Measurements from ENCODE around the gene IGSF11.

GRCh38 chr3:118886708-118887107 is 147.9 kb downstream of the IGSF11 start:
- TF ChIP-seq MAX (IDR thresholded peaks at IDR 0.05) = no peak
- no peak for TF ChIP-seq CTCF (IDR thresholded peaks at IDR 0.05; ENCODE audit: low read depth, low read length, missing input control)
- TF ChIP-seq YY1 (IDR thresholded peaks at IDR 0.05) = no peak
- no peak for TF ChIP-seq RXRA (IDR thresholded peaks at IDR 0.05)
- TF ChIP-seq JUND (IDR thresholded peaks at IDR 0.05) = no peak
- no peak for TF ChIP-seq GABPA (IDR thresholded peaks at IDR 0.05 in 1 of 2, conservative IDR thresholded peaks at IDR 0.05 in 1 of 2)
- TF ChIP-seq TAF1 (conservative IDR thresholded peaks at IDR 0.05) = no peak
- no peak for TF ChIP-seq ZBTB33 (IDR thresholded peaks at IDR 0.05)
- no peak for TF ChIP-seq REST (IDR thresholded peaks at IDR 0.05)
- TF ChIP-seq FOXA2 (IDR thresholded peaks at IDR 0.05) = no peak
- TF ChIP-seq NR2F2 (IDR thresholded peaks at IDR 0.05) = no peak
- TF ChIP-seq ATF3 (IDR thresholded peaks at IDR 0.05) = no peak
